8988T (cell line): ENCODE data around the gene OR10X1.

ENCODE experiments used
- DNase-seq: peaks from one replicate; pipeline ENCODE4 v3.0.0; 2011

OR10X1 gene

GRCh38 chr1:158579733-158580132 lies at the start of gene OR10X1:
TSS of gene OR10X1 (minus strand) at chr1:158579899. CDS start at chr1:158579899, 0 bp downstream.
- DNase-seq = no peak

GRCh38 chr1:158613764-158614163 lies 34.1 kb upstream of the OR10X1 start:
- no peak for DNase-seq

- DNase-seq = no peak
These were observed 32.2 kb upstream of the OR10X1 start for GRCh38 chr1:158611916-158612315.

GRCh38 chr1:158607296-158607695 lies 27.6 kb upstream of the OR10X1 start:
- no peak for DNase-seq

- no peak for DNase-seq
These were observed 25.3 kb upstream of the OR10X1 start, which contains the start of gene OR10Z1 for GRCh38 chr1:158604968-158605367. TSS of gene OR10Z1 (plus strand) at chr1:158605268. CDS start at chr1:158606439, 1,171 bp downstream.

- DNase-seq = no peak
These were observed 21.0 kb upstream of the OR10X1 start for GRCh38 chr1:158600735-158601134.

GRCh38 chr1:158586942-158587341 lies 7.2 kb upstream of the OR10X1 start:
- DNase-seq = no peak

- DNase-seq = no peak
These were observed 4.3 kb upstream of the OR10X1 start for GRCh38 chr1:158583962-158584361.

GRCh38 chr1:158577561-158577960 lies 2.1 kb downstream of the OR10X1 start:
- DNase-seq = no peak

GRCh38 chr1:158572226-158572625 lies 7.5 kb downstream of the OR10X1 start:
- no peak for DNase-seq

- DNase-seq = no peak
These were observed 9.2 kb downstream of the OR10X1 start, which contains the start of gene OR6P1 for GRCh38 chr1:158570480-158570879. TSS of gene OR6P1 (minus strand) at chr1:158570580. CDS start at chr1:158563604, 6,976 bp downstream.

- DNase-seq = no peak
These were observed 15.1 kb downstream of the OR10X1 start for GRCh38 chr1:158564608-158565007.

GRCh38 chr1:158563853-158564252 lies 15.8 kb downstream of the OR10X1 start:
- DNase-seq = no peak

GRCh38 chr1:158559696-158560095 lies 20.0 kb downstream of the OR10X1 start:
- DNase-seq = no peak

- DNase-seq = no peak
These were observed 25.3 kb downstream of the OR10X1 start, which contains the start of gene OR6Y1 for GRCh38 chr1:158554352-158554751. TSS of gene OR6Y1 (minus strand) at chr1:158554405. CDS start at chr1:158548105, 6,300 bp downstream.

- no peak for DNase-seq
These were observed 27.4 kb downstream of the OR10X1 start for GRCh38 chr1:158552296-158552695.

GRCh38 chr1:158547533-158547932 lies 32.2 kb downstream of the OR10X1 start:
- no peak for DNase-seq

GRCh38 chr1:158537609-158538008 lies 42.1 kb downstream of the OR10X1 start:
- no peak for DNase-seq

- DNase-seq = no peak
These were observed 45.2 kb downstream of the OR10X1 start for GRCh38 chr1:158534496-158534895.
